ENCODE data around the gene PTPN3.
"Not testable (repeated sequence)": the region's sequence is repeated elsewhere in the genome, so short reads cannot be mapped to it uniquely, and the experiment has no call there.

PTPN3 gene

GRCh38 chr9:109382585-109382984, 115.5 kb downstream of the PTPN3 start:
- DNase-seq = no peak

DNA sequence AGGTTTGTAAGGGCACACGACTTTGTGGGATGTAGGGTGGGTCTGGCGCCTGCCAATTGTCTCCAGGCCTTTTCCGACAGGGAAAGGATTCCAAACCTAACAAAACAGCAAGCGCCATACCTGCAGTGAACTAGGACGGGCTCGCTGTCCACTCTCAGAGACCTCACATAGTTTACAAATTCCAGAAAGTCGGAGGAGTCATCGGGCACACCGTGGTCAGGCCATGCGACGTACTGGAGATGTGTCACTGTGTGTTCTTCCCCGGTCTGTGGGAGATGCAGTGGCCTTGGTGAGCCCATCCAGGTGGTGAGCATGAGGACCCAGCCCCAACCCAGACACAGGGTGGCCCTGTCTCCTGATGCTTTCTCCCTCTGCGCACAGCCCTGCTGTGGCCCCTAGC, 115.9 kb downstream of the PTPN3 start:
- no peak for DNase-seq

DNA sequence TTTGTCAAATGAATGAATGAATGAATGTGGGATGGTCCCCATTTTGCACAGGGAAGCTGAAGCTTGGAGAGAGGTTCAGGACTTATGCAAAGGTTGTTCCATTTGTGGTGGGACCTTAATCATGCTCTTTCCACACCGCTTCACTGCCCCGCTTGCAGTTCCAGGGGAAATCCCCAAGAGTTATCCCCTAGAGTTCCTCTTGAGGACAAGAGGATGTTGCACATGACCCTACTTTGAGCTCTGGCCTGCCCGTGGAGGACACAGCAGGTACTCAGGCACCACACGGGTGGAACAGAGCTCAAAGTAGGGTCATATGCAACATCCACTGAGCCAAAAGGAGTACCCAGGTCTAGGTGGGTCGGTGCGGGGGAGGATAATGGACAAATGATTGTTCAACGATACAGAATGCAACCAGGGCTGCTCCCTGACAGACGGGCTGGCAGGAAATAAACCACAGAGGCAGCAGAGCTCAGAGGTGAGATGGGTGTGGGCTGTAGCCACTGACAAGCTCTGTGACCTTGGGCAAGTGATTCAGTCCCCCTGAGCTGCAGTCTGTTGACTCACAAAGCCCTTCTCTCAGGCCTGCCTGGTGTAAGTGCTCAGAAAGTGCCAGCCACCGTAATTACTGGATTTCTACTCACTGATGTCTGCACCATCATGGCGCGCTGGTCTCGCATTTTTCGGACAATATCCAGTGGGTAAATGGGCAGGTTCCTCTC, 116.9 kb downstream of the PTPN3 start:
- DNase-seq = no peak

DNA sequence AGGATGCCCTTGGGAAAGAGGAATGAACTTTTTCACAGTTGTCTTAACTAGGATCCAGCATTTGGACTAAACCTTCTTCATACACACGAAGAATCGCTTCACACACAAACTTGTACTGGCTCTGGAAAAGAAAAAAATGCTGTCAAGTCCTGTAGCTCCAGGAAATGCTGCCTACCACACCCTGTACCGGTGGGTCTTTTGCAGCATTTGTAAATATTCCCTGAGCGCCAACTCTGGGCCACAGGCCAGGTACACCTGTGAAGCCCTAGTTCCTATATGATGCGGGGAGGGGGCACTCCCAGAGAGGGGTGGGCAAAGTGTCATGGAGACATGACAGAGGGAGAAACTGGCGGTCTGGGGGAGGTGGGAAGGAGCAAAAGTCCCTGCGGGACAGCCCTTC, 118.6 kb downstream of the PTPN3 start:
- no peak for DNase-seq

- no peak for DNase-seq
Measured at GRCh38 chr9:109378316-109378715, 119.8 kb downstream of the PTPN3 start.

DNA sequence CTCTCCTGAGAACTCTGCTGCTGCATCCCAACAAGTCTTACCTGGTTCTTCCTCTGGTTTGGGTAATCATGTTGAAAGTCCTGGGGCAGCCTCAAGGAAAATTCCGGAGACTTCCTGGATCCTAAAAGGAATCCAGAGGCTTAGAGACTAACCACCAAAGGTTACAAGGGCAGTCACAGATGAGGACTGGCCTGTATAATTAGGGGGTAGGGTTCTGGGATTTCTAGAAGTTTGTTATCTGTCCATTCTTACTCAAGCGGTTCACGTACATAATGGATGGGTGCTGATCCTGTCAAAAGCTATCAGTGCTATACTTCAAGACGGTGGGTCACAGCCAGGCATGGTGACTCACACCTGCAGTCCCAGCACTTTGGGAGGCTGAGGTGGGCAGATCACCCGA, 125.9 kb downstream of the PTPN3 start:
- no peak for DNase-seq

DNA sequence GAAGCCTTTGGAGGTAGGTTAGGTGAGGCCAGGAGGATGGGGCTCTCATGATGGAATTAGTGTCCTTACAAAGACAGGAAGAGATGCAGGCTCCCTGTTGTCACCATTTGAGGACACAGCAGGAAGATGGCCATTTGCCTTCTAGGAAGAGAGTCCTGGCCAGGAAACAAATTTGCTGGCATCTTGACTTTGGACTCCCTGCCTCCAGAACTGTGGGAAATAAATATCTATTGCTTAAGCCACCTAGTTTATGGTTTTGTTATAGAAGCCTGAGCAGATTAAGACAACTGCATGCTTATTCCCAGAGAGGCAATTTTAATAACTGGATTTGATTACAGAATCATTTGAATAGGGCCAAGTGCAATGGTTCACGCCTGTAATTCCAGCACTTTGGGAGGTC, 126.7 kb downstream of the PTPN3 start:
- DNase-seq = no peak

GRCh38 chr9:109369285-109369684, 128.8 kb downstream of the PTPN3 start:
- no peak for DNase-seq

DNA sequence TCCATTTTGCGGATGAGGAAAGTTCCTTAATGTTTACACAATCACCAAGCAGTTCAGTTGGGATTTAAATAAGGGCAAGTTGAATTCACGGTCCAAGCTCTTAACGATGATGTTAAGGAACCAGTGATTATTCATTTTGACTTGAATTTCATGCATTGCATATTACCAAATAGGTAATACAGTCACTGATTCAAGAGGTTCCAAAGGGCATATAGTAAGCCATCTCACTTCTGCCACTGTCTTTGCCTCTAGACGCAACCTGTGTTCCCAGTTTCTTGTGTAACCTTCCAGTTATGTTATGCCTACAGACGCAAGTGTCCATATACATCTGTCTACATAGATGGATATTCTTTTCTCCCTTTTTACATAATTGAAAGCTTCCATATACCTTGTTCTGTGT, 137.3 kb downstream of the PTPN3 start:
- no peak for DNase-seq

GRCh38 chr9:109358968-109359603, 139.0 kb downstream of the PTPN3 start:
- DNase-seq = not testable (repeated sequence)

DNA sequence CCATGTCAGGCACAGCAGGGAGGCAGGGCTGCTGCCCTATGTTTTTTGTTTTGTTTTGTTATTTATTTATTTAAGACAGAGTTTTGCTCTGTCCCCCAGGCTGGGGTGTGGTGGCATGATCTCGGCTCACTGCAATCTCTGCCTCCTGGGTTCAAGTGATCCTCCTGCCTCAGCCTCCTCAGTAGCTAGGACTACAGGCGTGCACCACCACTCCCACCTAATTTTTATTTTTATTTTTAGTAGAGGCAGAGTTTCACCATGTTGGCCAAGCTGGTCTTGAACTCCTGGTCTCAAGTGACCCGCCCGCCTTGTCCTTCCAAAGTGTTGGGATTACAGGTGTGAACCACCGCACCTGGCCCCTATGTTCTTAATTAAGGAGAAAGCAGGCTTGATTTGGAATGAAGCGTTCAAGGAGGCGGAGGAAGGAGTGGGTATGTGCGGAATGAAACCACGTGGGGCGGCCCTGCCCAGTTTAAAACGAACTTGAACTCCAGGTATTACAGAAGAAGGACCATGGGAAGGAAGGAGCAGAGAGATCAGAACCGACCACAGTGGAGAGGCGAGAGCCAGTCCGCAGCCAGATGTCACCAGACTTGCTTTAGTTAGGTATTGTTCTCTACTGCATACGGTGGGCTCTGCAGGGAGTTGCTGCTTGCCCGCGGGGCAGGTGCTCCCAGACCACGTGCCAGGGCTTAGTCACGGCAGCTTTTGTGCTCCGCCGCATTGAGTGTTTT, 142.4 kb downstream of the PTPN3 start:
- DNase-seq = no peak

DNA sequence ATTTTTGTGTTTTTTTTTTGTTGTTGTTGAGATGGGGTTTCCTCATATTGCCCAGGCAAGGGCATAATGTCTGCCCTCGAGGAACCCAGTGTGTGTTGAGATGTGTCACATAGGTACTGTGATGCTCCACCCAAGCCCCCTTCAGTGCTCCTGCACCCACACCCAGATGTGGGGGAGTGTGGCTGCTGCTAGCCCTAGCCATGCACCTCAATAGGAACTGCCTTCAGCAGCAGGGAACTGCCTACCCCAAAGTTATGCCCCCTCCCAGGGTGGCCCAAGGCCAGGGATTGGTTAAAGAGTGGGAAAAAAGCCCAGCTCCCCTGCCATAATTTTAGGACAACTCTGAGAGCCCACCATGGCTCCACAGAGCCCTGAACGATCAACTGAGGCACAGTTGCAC, 143.9 kb downstream of the PTPN3 start:
- no peak for DNase-seq

DNA sequence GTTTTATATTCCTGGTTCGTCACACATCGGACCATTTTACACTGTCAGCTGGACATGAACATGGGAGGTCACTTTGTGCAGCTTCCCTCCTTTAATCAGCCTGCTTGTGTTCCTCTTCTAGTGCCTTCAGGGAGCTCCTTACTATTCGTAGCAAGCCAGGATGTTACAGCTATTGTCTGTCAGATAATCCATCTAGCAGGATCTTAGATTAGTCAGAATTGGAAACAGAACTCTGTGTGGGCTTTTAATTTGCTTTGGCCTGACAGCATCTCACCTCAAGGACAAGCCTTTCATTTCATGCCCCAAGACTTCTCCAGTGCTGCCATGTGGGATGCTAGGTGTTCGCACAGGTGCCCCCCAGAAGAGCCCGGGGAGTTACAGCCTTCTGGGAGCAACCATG, 147.1 kb downstream of the PTPN3 start:
- DNase-seq = no peak

GRCh38 chr9:109349421-109349846, 148.7 kb downstream of the PTPN3 start:
- DNase-seq = no peak

- no peak for DNase-seq
Measured at GRCh38 chr9:109346904-109347303, 151.2 kb downstream of the PTPN3 start.

GRCh38 chr9:109344866-109345265, 153.2 kb downstream of the PTPN3 start:
- no peak for DNase-seq

DNA sequence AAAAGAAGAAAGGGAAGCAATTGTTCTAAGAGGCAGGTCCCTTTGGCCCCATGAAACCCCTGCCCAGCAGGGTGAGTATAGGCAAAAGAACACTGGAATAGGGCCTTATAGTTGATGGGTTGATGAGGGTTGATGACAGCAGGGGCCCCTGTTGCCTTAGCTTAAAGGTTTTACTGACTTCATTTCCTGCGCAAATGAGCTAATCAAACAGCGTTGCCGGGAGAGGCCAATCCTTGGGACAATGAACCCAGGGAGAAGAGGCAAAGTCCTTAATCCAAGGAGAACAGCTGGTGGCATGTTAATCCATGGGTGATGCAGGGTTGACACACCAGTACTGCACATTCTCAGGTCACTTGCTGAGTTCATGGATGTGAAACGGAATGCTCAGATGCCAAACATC, 155.2 kb downstream of the PTPN3 start:
- DNase-seq = no peak

DNA sequence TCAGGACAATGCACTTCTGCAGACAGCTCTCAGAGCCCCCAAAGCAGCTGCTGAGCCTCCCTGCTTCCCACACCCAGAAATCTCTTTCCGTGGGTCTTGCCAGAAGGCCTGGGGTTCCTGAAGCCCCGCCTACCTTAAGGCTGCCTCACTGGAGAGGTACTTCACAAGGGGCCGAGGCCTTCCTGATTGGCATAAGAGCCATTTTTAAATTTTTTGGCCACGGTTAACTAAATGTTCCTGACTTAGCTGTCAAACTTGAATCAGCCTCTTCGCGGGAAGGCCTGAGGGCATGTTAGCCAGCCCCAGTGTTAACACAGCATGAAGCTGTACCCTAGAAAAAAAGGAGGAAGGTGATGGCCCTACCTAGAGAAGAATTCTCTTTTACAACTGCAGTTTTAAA, 156.5 kb downstream of the PTPN3 start:
- DNase-seq = no peak

DNA sequence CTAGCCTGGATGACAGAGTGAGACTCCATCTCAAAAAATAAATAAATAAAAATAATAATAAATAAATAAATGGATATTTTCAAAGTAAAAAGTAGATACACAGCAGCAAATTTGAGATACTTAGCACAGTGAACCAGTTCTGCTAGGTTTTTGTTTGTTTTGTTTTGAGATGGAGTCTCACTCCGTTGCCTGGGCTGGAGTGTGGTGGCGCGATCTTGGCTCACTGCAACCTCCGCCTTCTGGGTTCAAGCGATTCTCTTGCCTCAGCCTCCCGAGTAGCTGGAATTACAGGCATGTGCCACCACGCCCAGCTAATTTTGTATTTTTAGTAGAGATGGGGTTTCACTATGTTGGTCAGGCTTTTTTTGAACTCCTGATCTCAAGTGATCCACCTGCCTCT, 157.1 kb downstream of the PTPN3 start:
- DNase-seq = not testable (repeated sequence)

- no peak for DNase-seq
Measured at GRCh38 chr9:109336409-109336808, 161.7 kb downstream of the PTPN3 start.

DNA sequence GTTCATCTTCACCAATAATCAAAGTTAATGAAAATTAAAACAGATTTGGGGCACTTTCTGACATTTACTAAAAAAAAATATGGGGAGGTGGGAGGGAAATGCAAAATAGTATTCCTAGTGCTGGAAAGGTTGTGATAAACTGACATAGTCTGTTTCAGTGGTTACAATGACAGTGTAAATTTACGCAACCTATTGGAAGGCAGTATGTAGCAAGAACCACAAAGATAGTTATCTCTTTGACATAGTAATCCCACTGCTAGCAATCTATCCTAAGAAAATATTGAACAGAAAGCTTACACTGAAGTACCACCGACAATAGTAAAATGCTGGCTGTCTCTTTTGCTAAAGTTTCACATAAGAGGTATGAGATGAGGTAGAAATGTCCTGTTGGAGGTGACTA, 162.2 kb downstream of the PTPN3 start:
- DNase-seq = no peak

GRCh38 chr9:109335121-109335520, 163.0 kb downstream of the PTPN3 start:
- DNase-seq = peak; percentile 9

DNA sequence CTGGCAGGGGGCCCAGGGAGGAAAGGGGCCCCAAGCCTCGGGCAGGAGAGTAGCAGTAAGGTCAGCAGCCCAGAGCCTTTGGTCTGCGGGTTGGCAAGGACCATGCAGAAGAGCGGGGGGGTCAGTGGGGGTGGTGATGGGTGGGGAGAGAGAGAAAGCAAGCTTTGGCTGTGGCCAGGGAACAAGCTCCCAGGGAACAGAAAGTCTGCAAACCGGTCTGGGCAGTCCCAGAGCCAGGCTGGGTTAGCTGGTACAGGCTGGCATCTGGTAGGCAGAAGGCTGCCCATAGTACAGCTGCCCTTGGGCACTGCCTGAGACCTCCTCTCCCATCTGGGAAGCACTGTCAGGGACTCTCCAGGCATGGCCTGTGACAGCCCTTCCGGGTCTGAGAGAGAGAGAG, 166.8 kb downstream of the PTPN3 start:
- no peak for DNase-seq

- peak; percentile 39 for DNase-seq
Measured at GRCh38 chr9:109329638-109330258, 168.4 kb downstream of the PTPN3 start.

Data from NCI-H526 treated with DMSO at 0.1 percent for 48 hours (cell line).